Fibroblast of lung (primary cell): ENCODE measurements around the gene NDUFA3. TPM values are rescaled to one million over a fixed set of nuclear protein-coding genes. Genes with fewer than 3 reads are reported as not detected.
A peak's percentile ranks its signal among the peaks of the same experiment; 100 is the strongest.

Experiments
- DNase-seq, 2 donors: peaks; one replicate each; pipeline versions ENCODE4 v3.0.0 to v3.0.0-alpha.2; 2010; ENCODE audit warnings: low read depth in 2 of 2
- H2AFZ ChIP-seq: 2 replicates; pipeline ENCODE4 v1.5.1; 2012; ENCODE audit warnings: low read length, control low read depth, inconsistent platforms
- H3K27ac ChIP-seq: 2 replicates; pipeline ENCODE4 v1.5.1; 2011; ENCODE audit warnings: low read length, control low read depth; ENCODE audit not compliant: insufficient read depth
- H3K27me3 ChIP-seq: 2 replicates; pipeline ENCODE4 v1.5.1; 2011; ENCODE audit warnings: mild to moderate bottlenecking, low read length; ENCODE audit not compliant: control insufficient read depth, insufficient read depth
- H3K36me3 ChIP-seq: 2 replicates; pipeline ENCODE4 v1.5.1; 2011; ENCODE audit warnings: low read length; ENCODE audit not compliant: control insufficient read depth, insufficient read depth
- H3K4me1 ChIP-seq: 2 replicates; pipeline ENCODE4 v1.5.1; 2011; ENCODE audit warnings: low read length; ENCODE audit not compliant: control insufficient read depth, insufficient read depth; ENCODE audit errors: extremely low read depth
- H3K4me2 ChIP-seq: 2 replicates; pipeline ENCODE4 v1.5.1; 2011; ENCODE audit warnings: low read length, control low read depth; ENCODE audit not compliant: insufficient read depth; ENCODE audit errors: extremely low read depth
- H3K4me3 ChIP-seq, 4 experiments: fragments of 200-600 bp in 1 of 4; sonication (generic) in 1 of 4; replicated peaks in 1 of 4; 2 replicates each; pipeline ENCODE4 v1.5.1; 2011 to 2016; ENCODE audit warnings: low read length in 4 of 4, low read depth in 3 of 4, mild to moderate bottlenecking in 3 of 4, control low read depth in 2 of 4, inconsistent platforms in 1 of 4, mixed read lengths in 1 of 4; ENCODE audit not compliant: insufficient read depth in 1 of 4; ENCODE audit errors: control extremely low read depth in 1 of 4
- H3K79me2 ChIP-seq: 2 replicates; pipeline ENCODE4 v1.5.1; 2012; ENCODE audit warnings: mild to moderate bottlenecking, low read length, inconsistent platforms; ENCODE audit not compliant: control insufficient read depth, insufficient read depth
- H3K9ac ChIP-seq: 2 replicates; pipeline ENCODE4 v1.5.1; 2011; ENCODE audit warnings: mild to moderate bottlenecking, low read length, control low read depth; ENCODE audit not compliant: insufficient read depth
- H3K9me3 ChIP-seq: 2 replicates; pipeline ENCODE4 v1.5.1; 2012; ENCODE audit warnings: low read depth, low read length; ENCODE audit not compliant: control insufficient read depth, insufficient read depth
- H4K20me1 ChIP-seq: 2 replicates; pipeline ENCODE4 v1.5.1; 2011; ENCODE audit warnings: low read length; ENCODE audit not compliant: control insufficient read depth, insufficient read depth; ENCODE audit errors: extremely low read depth
- EZH2 ChIP-seq: IDR thresholded peaks from 2 replicates; pipeline ENCODE4 v1.5.1; 2012; ENCODE audit warnings: low read length, control low read depth, mild to moderate bottlenecking; ENCODE audit errors: missing control alignments
- polyA plus RNA-seq, 2 donors: library from polyadenylated mRNA; depleted of rRNA in 1 of 2; stranded (reverse) in 1 of 2; unstranded in 1 of 2; fragments of >200 nt; gene quantifications; 2 replicates each; pipeline ENCODE4 v1.2.1, GENCODE V29; 2011 to 2012; ENCODE audit warnings: missing spikeins in 1 of 2
- total RNA-seq: library from RNA; depleted of rRNA; stranded (reverse); fragments of >200 nt; gene quantifications from 2 replicates; pipeline ENCODE4 v1.2.1, GENCODE V29; 2014
- TF ChIP-seq, protein P1 (sequence below), 2 donors: IDR thresholded peaks in 1 of 2; conservative IDR thresholded peaks in 1 of 2; 1 replicate in 1 of 2; 2 replicates in 1 of 2; pipeline ENCODE4 v1.5.1; 2011 to 2012; ENCODE audit warnings: low read length in 2 of 2, control low read depth in 1 of 2, inconsistent platforms in 1 of 2, low read depth in 1 of 2, mild to moderate bottlenecking in 1 of 2

NDUFA3 gene
- total and polyA plus RNA-seq, 2 donors (not counting 1 experiment from before 2014, with no cell fraction given): 22.8 to 35.4 TPM

DNA sequence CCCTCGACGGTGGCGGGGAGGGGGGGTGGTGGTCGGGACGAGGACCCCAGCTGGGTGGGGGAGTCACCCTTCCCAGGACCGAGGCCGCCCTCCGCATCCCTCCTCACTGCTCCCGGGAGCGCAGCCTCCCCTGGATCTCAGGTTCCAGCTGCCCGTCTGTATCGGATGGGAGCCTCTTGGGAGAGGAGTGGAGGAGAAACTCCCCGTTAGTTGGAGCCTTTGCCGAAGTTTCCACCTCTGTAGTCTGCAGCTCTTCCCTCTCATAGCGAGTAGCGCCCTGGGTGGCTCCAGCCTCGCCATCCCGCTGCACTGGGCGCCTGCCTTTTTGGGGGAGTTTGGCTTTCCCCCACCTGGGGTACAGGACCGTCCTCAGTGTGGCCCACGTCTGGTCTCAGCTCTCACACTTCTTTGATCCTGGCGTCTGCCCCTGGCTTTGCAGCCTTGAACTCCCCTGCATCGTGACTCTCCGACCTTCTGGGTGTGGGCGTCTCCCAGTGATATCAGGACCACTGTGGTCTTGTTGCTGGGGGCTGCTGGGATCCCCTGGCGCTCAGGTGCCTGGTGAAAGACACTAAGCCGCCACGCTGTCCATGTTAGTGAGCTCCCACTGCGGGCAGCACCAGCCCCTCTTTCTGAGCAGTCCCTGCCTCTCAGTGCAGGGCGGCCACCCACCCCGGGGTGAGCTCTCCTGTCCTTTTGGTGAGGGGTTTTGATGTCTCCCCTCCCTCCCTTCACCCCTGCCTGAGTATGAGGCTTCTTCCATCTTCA is 36.0 kb downstream of the NDUFA3 start:
- TF ChIP-seq EZH2: no peak
- peak overlapping the region; percentile 51 to 82 (median 66) for H3K4me3 ChIP-seq
- H3K9me3 ChIP-seq: no peaks in the 10 kb centered on the region
- H3K79me2 ChIP-seq: peaks cover 52% of the 10 kb centered on the region
- no peak for DNase-seq
- H3K4me1 ChIP-seq: peaks cover 17% of the 10 kb centered on the region
- peaks cover 12% of the 10 kb centered on the region for H3K36me3 ChIP-seq
- H3K9ac ChIP-seq: peak overlapping the region; percentile 97
- peak overlapping the region; percentile 86 for H3K4me2 ChIP-seq
- H2AFZ ChIP-seq: no peak overlapping the region
- H3K27me3 ChIP-seq: no peaks in the 10 kb centered on the region
- H3K27ac ChIP-seq: peak overlapping the region; percentile 90
- H4K20me1 ChIP-seq: no peaks in the 10 kb centered on the region

DNA sequence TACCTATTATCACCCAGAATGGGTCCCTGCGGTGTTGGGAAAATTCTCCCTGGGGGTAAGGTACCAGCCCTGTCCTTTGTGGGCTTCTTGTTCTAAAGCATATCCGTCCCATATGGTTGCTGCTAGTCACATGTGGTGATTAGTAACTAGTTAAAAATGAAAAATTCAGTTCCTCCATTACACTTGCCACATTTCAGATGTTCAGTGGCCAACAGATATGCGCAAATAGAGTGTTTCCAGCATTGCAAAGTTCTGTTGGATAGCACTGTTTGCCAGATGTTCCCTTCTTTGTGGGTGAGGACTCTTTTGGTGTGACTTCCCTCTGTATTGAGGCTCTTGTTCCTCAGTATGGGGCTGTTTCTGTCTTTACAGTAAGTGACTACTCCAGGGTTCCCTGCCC is 38.7 kb downstream of the NDUFA3 start:
- Histone ChIP-seq H3K9ac (no peak overlapping the region), H3K27ac (peak overlapping the region; percentile 57), H3K9me3 (no peaks in the 10 kb centered on the region), H3K36me3 (peaks cover 31% of the 10 kb centered on the region), H2AFZ (no peak overlapping the region), H4K20me1 (no peaks in the 10 kb centered on the region), H3K27me3 (no peaks in the 10 kb centered on the region), H3K4me3 (peak overlapping the region in 1 of 4 experiments; percentile 12), H3K79me2 (peaks cover 52% of the 10 kb centered on the region), H3K4me1 (peaks cover 13% of the 10 kb centered on the region), H3K4me2 (no peak overlapping the region)
- no peak for TF ChIP-seq EZH2
- TF ChIP-seq, protein P1, sequence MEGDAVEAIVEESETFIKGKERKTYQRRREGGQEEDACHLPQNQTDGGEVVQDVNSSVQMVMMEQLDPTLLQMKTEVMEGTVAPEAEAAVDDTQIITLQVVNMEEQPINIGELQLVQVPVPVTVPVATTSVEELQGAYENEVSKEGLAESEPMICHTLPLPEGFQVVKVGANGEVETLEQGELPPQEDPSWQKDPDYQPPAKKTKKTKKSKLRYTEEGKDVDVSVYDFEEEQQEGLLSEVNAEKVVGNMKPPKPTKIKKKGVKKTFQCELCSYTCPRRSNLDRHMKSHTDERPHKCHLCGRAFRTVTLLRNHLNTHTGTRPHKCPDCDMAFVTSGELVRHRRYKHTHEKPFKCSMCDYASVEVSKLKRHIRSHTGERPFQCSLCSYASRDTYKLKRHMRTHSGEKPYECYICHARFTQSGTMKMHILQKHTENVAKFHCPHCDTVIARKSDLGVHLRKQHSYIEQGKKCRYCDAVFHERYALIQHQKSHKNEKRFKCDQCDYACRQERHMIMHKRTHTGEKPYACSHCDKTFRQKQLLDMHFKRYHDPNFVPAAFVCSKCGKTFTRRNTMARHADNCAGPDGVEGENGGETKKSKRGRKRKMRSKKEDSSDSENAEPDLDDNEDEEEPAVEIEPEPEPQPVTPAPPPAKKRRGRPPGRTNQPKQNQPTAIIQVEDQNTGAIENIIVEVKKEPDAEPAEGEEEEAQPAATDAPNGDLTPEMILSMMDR (conservative IDR thresholded peaks at IDR 0.05 in 1 of 2, IDR thresholded peaks at IDR 0.05 in 1 of 2; ENCODE audit: low read depth in 1 of 2, low read length in 2 of 2): no peak
- peak in 1 of 2 donors; percentile 13 for DNase-seq

DNA sequence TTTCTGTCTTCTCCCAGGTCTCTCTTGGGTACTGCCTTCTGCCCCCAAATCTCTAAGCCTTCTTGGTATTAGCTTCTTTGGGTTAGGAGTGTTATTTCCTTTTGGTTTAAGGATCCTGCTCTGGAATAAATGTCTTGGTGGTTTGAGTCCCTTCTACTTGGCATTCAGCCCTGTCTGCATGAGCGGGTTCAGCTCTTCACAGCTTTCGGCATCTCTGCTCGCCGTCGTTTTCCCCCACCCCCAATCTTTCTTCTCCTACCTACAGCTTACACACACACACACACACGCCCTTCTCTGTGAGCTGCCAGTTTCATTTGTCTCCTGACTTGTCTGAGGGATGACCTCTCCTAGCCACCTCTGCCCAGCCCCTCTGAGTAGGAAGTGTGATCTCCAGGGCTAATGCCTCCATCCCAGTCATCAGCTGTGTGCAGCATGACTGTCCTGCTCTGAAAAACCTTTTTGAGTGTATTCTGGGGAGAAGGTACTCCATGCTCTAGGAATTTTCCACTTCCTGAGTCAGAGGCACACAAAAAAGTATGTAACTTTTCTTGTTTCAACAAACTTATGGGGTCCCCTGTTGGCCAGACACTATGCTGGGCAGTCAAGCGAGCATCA is 39.6 kb downstream of the NDUFA3 start:
- Histone ChIP-seq H3K27ac (peak overlapping the region; percentile 51), H3K9me3 (no peaks in the 10 kb centered on the region), H3K9ac (no peak overlapping the region), H3K4me3 (no peak overlapping the region), H4K20me1 (no peaks in the 10 kb centered on the region), H2AFZ (no peak overlapping the region), H3K27me3 (no peaks in the 10 kb centered on the region), H3K36me3 (peaks cover 39% of the 10 kb centered on the region), H3K4me2 (no peak overlapping the region), H3K79me2 (peaks cover 52% of the 10 kb centered on the region), H3K4me1 (peaks cover 13% of the 10 kb centered on the region)
- DNase-seq: peak in 1 of 2 donors; percentile 29
- TF ChIP-seq, protein P1 (conservative IDR thresholded peaks at IDR 0.05 in 1 of 2, IDR thresholded peaks at IDR 0.05 in 1 of 2; ENCODE audit: low read depth in 1 of 2, low read length in 2 of 2): no peak
- TF ChIP-seq EZH2: no peak
